HG03039 (cell line): ENCODE results near the gene AFF2.
"Not testable (repeated sequence)": the region's sequence is repeated elsewhere in the genome, so short reads cannot be mapped to it uniquely, and the experiment has no call there.

Source experiments
- ATAC-seq: cut with Tn5 transposase; IDR thresholded peaks from one replicate; pipeline ENCODE4 v1.9.1; 2021; ENCODE audit warnings: mild to moderate bottlenecking, moderate library complexity; ENCODE audit not compliant: unreplicated experiment

The AFF2 gene

GRCh38 chrX:148906628-148907027 is 406.2 kb downstream of the AFF2 start:
- ATAC-seq: not testable (repeated sequence)

- no peak for ATAC-seq
These were observed 409.3 kb downstream of the AFF2 start for GRCh38 chrX:148909758-148910157.

- ATAC-seq: no peak
These were observed 413.6 kb downstream of the AFF2 start for GRCh38 chrX:148913971-148914370.

- ATAC-seq: no peak
These were observed 414.4 kb downstream of the AFF2 start for GRCh38 chrX:148914783-148915182.

- ATAC-seq: no peak
These were observed 415.1 kb downstream of the AFF2 start for GRCh38 chrX:148915474-148915873.

GRCh38 chrX:148917441-148917840 is 417.0 kb downstream of the AFF2 start:
- no peak for ATAC-seq

DNA sequence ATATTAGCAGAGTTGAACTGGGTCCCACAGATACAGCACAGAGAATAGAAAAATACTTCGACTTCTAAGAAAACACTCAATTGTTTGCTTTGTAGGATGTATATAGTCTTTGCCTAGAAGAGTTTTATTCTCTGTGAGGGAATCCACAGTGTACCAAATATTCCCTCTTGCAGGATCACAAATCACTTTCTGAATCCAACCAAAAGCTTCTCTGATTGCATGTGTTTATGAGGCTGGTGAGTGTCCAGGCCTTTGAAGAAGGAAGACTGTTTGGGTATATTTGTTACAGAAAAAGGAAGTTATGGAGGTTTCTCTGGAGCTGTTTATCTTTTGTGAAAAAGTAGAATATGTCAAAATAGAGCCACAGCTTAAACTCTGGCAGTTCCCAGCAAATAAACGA is 423.2 kb downstream of the AFF2 start:
- ATAC-seq: no peak

- ATAC-seq: no peak
These were observed 426.0 kb downstream of the AFF2 start for GRCh38 chrX:148926371-148926770.

DNA sequence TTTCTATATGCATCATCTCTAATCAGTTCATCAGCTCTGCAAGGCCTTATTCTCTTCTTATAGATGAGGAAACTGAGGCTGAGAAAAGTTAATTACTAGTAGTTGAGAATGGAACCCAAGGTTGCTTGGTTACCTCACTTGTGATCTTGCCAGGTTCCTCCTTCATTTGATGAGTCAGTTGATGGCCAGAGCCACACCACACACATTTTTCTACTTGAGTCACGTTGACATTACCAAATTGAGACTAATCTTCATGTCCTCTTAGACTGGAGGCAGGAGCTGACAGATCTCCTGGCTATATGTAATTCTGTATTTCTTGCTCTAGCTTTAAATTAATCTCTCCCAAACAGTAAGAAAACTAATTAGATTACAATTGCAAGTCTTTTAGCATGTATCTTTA is 428.4 kb downstream of the AFF2 start:
- ATAC-seq: no peak

- no peak for ATAC-seq
These were observed 429.3 kb downstream of the AFF2 start for GRCh38 chrX:148929686-148930085.

- ATAC-seq: no peak
These were observed 429.9 kb downstream of the AFF2 start for GRCh38 chrX:148930206-148930729.

- ATAC-seq: no peak
These were observed 433.5 kb downstream of the AFF2 start for GRCh38 chrX:148933881-148934280.

- ATAC-seq: no peak
These were observed 437.9 kb downstream of the AFF2 start for GRCh38 chrX:148938348-148938747.

DNA sequence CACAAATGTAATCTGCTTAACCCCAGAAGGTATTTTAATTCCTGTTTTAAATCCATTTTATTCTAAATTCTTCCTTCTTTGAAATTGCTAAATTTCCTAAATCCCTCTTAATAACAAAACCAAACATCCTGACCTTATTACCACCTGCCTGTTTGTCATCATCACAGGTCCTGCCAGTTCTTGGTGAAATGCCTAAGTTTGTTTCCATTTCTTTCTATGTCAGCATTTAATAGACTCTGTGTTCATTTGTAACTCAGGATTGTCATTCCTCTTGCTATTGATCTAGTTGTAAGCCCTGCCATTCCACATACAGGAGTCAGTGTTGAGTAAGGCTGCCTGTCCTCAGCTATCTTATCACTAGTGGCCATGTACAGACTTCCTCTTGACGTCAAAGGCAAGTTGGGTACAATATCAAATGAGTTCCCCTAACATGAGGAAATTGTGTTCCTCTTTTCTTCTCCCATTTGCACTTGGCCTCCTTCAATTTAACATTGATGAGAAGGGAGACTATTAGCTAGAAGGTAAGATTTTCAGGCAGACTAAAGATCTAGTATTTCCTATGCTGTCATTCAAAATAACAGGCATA is 440.1 kb downstream of the AFF2 start:
- no peak for ATAC-seq

- no peak for ATAC-seq
These were observed 442.3 kb downstream of the AFF2 start for GRCh38 chrX:148942754-148943153.

DNA sequence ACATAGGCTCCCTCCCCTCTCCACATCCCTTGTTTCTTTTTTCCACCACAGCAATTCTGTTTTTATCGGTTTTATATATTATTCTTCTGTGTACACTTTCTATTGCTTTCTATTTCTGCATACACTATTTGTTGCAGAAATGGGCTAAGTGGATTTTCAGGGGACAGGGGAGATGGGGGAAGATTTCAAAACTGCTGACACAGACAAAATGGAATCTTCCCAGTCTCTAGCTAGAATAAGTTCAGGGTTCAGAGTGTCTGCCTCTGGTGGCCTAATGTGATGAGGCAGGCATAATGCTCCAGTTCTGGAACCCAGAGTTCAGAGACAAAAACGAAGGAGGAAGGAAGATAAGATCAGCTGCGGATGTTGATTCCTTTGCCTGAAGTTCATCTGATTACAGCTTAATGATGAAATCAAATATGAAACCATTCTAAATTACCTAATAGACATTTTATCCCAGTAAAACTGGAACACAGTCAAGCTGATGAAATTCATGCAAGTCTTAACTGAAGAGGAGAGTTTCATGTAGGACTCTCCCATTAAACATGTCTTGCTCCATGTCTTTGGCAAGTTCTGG is 447.1 kb downstream of the AFF2 start:
- no peak for ATAC-seq

DNA sequence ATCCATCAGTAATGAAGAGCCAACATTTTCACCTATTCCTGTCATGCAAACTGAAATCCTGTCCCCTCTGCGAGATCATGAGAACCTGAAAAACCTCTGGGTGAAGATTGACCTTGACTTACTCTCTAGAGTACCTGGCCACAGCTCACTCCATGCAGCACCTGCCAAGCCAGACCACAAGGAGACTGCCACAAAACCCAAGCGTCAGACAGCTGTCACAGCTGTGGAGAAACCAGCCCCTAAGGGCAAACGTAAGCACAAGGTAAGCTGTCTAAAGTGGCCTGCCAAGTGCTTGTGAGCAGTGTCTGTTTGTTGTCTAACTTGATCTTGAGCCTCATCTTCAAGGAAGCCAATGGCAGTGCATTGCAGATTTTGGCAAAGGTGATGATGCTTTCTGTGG is 455.9 kb downstream of the AFF2 start:
- no peak for ATAC-seq

- no peak for ATAC-seq
These were observed 458.5 kb downstream of the AFF2 start for GRCh38 chrX:148958901-148959300.

DNA sequence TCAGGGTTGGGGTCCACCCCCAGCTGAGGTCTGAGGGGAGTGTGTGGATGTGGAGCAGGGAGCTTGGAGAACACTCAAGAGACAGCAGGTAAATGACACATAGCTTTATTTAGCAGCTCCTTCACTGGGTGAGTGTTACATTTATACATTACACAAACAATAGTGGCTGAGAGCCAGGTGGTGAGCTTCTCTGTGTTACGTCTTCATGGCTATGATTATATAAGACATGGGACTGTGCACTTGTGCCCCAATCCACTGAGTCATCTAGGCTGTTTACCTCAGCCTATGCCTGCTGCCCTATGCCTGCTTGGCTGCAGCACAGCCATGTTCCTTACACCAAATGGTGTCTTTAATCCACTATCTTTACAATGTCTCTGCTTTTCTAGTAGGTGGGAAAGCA is 459.6 kb downstream of the AFF2 start:
- ATAC-seq: no peak

DNA sequence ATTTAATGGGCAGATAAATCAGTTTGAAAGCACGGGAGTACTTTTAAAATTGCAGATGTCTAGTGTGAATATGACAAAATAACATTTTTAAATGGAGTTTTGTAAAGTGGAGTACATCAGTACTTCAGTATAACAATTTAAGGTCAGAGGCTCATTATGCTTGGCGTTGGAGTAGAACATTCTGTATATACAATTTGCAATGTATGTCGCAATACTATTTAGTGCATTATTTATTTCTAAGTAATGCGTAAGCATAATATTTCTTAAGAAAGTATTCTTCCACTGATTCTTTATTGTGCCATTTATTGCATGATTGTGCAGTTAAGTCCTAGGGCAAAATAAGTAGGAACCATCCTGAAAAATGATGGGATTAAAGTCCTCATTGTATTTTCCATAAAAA is 461.6 kb downstream of the AFF2 start:
- ATAC-seq: no peak

GRCh38 chrX:148976571-148977400 is 476.4 kb downstream of the AFF2 start:
- no peak for ATAC-seq

- no peak for ATAC-seq
These were observed 479.4 kb downstream of the AFF2 start for GRCh38 chrX:148979786-148980185.
